Inferior parietal cortex (tissue), 1 donor: Measurements from ENCODE around the gene TLE5.
A peak's percentile ranks its signal among the peaks of the same experiment; 100 is the strongest.

Source experiments
- DNase-seq: peaks from one replicate; pipeline ENCODE4 v3.0.0-alpha.2; 2016; ENCODE audit errors: extremely low spot score

Gene TLE5

DNA sequence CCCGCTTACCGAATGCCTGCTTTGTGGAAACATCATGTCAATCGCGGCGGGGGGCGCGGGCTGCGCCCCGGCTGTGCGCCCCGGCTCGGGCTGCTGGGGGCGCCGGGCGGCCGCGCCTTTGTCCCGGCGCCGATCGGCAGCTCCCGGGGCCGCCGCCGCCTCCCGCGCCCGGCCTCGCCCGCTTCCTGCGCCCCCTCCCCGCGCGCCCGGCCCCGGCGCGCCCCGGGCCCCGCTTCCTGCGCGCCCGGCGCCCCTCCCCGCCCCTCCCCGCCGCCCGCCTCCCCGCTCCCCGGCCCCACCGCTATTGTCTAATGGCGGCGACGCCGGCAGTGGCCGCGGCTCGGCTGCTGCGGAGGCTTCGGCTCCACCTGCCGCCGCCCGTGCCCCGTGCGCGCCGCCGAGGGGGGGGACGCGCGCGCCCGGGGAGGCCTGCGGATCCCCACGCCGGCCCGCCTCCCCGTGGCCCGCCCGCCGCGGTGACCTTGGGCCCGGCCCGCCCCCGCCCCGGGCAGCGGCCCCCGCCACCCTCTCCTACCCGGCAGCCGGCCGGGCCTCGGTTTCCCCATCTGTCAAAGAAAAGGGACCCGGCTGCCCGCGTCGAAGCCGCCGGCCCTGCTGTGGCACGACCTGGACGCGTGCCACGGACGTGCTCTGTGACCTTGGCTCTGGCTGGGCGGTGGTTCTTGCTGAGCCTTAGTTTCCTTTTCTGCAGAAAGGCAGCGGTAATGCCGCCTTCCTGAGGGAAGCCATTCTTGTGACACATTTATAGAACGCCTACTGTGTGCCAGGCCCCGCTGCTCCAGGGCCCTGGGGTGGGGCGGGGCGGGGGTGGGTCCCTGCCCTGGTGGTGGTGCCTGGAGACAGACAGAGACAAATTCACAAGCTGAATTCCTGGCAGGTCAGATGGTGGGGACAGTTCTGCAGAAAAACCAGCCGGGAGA, at the start of gene TLE5:
Gene TLE5, minus strand, starts transcription at position 331 of the 941 bp plus-strand sequence. Its CDS starts 295 bp downstream, at position 36.
- peak; percentile 36 for DNase-seq

DNA sequence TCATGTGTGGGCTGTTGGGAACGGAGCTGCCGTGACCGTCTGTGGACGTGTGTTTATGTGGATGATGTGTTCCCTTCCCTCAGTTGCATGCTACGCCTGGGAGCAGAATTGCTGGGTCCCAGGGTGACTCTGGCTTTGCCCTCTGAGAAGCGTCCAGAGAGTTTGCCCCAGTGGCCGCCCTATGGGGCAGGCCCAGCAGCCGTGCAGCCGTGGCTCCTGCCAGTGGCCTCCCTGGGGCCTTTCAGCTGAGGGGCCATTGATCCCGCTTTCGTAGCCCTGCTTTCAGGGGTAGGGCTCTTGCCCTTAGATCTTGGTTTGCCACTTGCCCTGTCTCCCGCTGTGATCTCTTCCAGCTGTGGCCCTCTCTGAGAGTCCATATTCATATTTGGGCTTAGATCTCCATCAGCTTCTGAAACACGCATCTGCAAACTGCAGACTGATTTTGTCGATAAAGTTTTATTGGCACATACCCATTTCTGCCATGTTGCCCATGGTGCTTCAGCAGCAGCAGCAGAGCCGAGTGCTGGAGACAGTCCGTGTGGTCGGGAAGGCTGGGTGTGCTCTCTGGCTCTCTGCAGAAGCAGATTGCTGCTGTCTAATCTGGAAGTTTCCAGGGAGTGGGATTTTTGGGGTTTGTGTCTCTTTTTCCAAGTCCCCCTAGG, 49.4 kb upstream of the TLE5 start:
- DNase-seq = no peak

DNA sequence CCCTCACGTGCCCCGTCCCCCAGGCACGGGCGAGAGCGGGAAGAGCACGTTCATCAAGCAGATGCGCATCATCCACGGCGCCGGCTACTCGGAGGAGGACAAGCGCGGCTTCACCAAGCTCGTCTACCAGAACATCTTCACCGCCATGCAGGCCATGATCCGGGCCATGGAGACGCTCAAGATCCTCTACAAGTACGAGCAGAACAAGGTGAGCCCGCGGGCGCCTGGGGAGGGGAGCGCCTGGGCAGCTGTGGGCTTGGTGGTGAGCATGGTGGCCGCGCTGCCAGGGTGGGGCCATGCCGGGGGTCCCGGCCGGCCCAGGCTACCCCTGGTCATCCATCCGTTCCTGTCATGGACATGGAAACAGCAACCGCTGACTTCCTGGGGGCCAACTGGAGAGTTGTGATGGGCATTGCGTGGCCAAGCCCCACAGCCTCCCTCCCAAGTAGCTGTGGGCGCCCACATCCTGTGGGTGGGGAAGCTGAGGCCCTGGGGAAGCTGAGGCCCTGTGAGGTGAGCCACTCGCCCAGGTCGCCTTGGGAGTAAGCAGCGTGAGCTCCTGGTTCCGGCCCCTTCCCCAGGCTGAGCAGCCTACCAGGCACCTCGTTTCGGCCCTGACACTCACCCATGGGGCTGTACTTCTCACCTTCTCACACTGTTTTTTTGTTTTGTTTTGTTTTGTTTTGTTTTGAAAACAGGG, 48.0 kb upstream of the TLE5 start:
- no peak for DNase-seq

- no peak for DNase-seq
Observed at GRCh38 chr19:3109491-3109890, 47.2 kb upstream of the TLE5 start.

DNA sequence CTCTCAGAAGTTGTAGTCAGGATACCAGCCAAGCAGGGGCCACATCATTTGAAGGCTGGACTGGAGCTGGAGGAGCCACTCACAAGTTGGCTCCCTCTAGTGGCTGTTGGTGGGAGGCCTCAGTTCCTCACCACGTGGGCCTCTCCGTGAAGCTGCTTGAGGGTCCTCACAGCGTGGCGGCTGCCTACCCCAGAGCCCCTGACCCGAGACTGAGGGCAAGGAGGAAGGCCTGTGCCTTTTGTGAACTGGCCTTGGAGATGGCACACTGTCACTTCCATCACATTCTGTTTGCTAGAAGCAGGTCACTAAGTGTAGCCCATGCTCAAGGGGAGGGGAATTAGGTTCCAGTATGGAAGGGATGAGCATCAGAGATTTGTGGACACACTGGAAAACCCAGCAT, 46.5 kb upstream of the TLE5 start:
- DNase-seq = peak; percentile 57

GRCh38 chr19:3107658-3108057, 45.4 kb upstream of the TLE5 start:
- no peak for DNase-seq

GRCh38 chr19:3106509-3107141, 44.3 kb upstream of the TLE5 start:
- no peak for DNase-seq

- no peak for DNase-seq
Observed at GRCh38 chr19:3105641-3106508, 43.6 kb upstream of the TLE5 start.

GRCh38 chr19:3104708-3104983, 42.4 kb upstream of the TLE5 start:
- DNase-seq = no peak

- DNase-seq = no peak
Observed at GRCh38 chr19:3102239-3103140, 40.2 kb upstream of the TLE5 start.

DNA sequence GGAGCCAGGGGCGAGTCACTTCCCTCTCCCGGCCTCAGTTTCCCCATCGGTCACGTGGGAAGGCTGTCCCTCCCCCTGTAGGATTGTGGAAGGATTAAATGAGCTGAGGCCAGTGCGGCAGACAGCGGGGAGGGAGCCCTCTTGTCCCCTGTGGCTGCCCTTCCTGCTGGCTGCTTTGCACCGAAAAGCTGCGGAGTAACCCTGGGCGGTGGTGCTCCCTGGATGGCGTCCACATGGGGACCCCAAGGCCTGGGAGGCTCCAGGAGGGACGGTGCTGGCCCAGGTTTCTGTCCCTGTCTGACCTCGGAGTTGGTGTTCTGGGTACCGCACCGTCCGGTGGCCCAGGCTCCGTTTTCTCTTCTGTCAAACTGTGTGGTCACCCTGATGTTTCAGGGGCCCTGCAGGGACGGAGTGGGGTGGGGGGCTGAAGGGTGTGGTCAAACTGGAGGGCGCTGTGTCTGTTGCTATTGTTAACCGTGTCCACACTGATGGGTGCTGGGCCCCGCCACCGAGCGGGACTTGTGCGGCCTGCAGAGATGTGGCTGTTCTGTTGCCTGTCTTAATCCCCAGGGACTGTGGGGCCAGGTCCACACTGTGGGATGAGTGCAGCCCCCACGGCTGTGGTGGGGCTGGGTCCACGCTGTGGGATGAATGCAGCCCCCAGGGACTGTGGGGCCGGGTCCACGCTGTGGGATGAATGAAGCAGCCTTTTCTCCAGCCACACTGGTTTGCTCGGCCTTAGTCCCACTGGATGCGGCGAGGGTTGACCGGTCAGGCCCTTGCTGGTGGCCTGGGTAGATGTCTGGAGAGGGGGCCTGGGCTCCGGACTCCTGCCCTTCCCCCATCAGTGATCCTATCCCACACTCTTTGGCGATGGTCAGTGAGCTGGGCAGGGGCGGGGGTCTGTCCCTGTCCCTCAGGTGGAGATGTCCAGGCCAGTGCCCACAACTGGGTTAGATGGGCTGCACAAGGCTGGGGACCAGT, 38.7 kb upstream of the TLE5 start:
- no peak for DNase-seq

- no peak for DNase-seq
Observed at GRCh38 chr19:3100331-3100730, 38.0 kb upstream of the TLE5 start.

GRCh38 chr19:3099347-3100145, 37.3 kb upstream of the TLE5 start:
- DNase-seq = no peak

DNA sequence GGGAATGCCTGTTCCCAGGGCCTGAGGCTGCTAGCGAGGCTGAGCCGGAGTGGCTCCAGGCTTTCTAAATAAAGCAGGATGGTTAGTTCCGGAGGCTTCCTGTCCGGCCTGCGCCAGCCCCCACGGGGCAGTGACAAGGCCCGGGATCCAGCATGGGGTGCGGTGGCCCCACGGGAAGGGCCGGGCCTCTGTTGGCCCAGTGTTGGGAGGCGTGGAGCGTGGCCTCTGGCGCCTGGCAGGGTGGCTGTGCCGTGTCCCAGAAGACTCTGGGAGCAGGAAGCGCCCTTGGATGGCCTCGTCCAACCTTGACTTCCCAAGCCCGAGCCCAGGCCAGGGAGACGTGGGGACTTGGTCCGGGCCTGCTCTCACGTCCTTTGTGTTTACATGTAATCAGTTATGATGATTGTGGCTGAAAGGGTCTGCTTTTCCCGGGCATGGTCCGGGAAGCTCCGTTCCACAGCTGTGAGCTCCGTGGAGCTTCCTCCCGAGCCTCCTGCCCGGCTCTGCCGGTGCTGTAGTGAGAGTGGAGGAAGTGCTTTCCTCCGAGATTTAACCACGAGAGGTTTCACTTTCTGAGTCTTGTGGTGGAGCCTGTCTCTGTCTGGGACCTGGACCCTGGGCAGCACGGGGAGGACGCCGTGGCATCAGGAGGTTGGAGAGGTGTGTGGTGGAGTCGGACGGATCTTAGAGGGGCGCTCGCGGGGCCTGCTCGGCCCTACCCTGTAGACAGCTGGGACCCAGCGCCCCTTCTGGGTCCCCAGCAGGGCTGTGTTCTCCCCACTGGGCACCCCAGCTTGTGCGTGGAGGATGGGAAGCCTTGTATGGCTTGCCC, 36.4 kb upstream of the TLE5 start:
- no peak for DNase-seq

- no peak for DNase-seq
Observed at GRCh38 chr19:3098141-3098514, 35.8 kb upstream of the TLE5 start.

GRCh38 chr19:3097442-3097871, 35.2 kb upstream of the TLE5 start:
- no peak for DNase-seq

DNA sequence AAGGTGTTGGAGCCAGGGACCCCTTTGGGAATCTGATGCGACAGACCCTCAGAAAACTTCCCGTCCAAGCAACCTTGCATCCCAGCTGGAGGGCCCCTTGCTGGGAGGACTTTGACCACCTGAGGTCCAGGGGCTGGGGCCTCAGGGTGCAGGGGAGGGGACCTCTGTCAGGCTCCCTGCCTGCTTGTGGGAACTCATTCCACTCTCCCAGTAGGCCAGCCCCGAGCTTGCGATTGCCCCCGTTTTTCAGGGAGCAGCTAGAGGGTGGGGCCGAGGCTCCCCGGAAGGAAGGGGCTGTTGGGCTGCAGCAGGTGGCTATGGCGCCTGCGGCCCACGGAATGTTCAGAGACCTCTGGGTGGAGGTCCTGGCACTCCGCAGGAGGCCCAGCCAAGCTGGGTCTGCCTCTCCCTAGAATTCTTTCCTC, 34.6 kb upstream of the TLE5 start:
- no peak for DNase-seq
